Prostate gland (tissue), 2 donors: Measurements from ENCODE around the gene YIPF7. TPM values are rescaled to one million over a fixed set of nuclear protein-coding genes. Genes with fewer than 3 reads are reported as not detected.

Source experiments
- DNase-seq: peaks from one replicate; pipeline ENCODE4 v3.0.0-alpha.2; 2019; ENCODE audit warnings: low spot score
- H3K27ac ChIP-seq, 2 donors: fragments of 200-600 bp; sonication (generic); 2 replicates each; pipeline ENCODE4 v1.5.1; 2017 to 2019
- H3K27me3 ChIP-seq: fragments of 200-600 bp; sonication (generic); replicated peaks from 2 replicates; pipeline ENCODE4 v1.5.1; 2019; ENCODE audit not compliant: insufficient read depth
- H3K36me3 ChIP-seq, 2 donors: fragments of 200-600 bp; sonication (generic); 1 replicate in 1 of 2; 2 replicates in 1 of 2; pipeline versions ENCODE4 v1.5.1 to v1.8.1; 2017 to 2019
- H3K4me1 ChIP-seq: fragments of 200-600 bp; sonication (generic); replicated peaks from 2 replicates; pipeline ENCODE4 v1.5.1; 2019
- H3K4me3 ChIP-seq, 2 donors: fragments of 200-600 bp; sonication (generic); 2 replicates each; pipeline ENCODE4 v1.5.1; 2017 to 2019
- H3K9me3 ChIP-seq: fragments of 200-600 bp; sonication (generic); 2 replicates; pipeline ENCODE4 v1.5.1; 2017
- POLR2A ChIP-seq: fragments of 450-650 bp; IDR thresholded peaks from one replicate; pipeline ENCODE4 v1.6.1; 2016; ENCODE audit warnings: antibody characterized with exemption, mild to moderate bottlenecking
- POLR2AphosphoS5 ChIP-seq: sonication (generic); formaldehyde crosslinking; IDR thresholded peaks from one replicate; pipeline ENCODE4 v1.6.1; 2017; ENCODE audit warnings: antibody characterized with exemption
- WGBS: methylation state at CpG from one replicate; pipeline ENCODE4 v1.1.5; 2018; 5-methylcytosine and 5-hydroxymethylcytosine counted together
- intact Hi-C: fragments of 100-400 bp; cut with DNase I; formaldehyde crosslinking; loops from one replicate; pipeline ENCODE4 v1.14.2; 2022
- total RNA-seq, 2 donors: library from RNA; depleted of rRNA; stranded (reverse); fragments of >200 nt; gene quantifications; one replicate each; pipeline ENCODE4 v1.1.0, GENCODE V29; 2016
- TF ChIP-seq, protein P1 (sequence below), 4 experiments: fragments of 200-600 bp in 2 of 4; fragments of 450-650 bp in 2 of 4; sonication (generic) in 2 of 4; IDR thresholded peaks; 1 replicate in 3 of 4; 2 replicates in 1 of 4; pipeline ENCODE4 v1.5.1; 2016 to 2019; ENCODE audit warnings: antibody characterized with exemption in 4 of 4, mild to moderate bottlenecking in 2 of 4, moderate library complexity in 2 of 4

The YIPF7 gene
- total RNA-seq, 2 donors from 2014 or later, result not detected

DNA sequence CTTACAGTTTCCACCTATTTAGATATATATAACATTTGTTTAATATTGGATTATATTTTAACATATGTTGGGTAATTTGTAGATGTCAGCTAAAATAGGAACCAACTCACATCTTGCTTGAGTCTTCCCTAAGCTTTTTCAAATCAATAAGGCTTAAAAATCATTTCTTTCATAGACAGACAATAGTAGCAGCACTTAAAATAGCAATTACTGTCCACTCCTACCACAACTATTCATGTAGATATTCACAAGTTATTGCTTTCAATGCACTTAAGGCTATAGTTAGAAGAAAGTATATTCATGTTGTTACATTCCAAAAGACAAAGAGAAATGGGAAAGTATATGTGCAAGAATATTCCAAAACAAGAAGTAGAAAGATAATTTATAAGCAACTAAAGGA is 71.2 kb downstream of the YIPF7 start:
- Histone ChIP-seq H3K27me3 (no peaks in the 10 kb centered on the region), H3K36me3 (no peaks in the 10 kb centered on the region), H3K9me3 (no peaks in the 10 kb centered on the region), H3K4me1 (no peaks in the 10 kb centered on the region), H3K4me3 (no peak overlapping the region), H3K27ac (no peak overlapping the region)
- intact Hi-C loops, result no loop called here
- no peak for TF ChIP-seq POLR2A
- TF ChIP-seq, protein P1, sequence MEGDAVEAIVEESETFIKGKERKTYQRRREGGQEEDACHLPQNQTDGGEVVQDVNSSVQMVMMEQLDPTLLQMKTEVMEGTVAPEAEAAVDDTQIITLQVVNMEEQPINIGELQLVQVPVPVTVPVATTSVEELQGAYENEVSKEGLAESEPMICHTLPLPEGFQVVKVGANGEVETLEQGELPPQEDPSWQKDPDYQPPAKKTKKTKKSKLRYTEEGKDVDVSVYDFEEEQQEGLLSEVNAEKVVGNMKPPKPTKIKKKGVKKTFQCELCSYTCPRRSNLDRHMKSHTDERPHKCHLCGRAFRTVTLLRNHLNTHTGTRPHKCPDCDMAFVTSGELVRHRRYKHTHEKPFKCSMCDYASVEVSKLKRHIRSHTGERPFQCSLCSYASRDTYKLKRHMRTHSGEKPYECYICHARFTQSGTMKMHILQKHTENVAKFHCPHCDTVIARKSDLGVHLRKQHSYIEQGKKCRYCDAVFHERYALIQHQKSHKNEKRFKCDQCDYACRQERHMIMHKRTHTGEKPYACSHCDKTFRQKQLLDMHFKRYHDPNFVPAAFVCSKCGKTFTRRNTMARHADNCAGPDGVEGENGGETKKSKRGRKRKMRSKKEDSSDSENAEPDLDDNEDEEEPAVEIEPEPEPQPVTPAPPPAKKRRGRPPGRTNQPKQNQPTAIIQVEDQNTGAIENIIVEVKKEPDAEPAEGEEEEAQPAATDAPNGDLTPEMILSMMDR (IDR thresholded peaks at IDR 0.05), result no peak
- no peak for TF ChIP-seq POLR2AphosphoS5
- no peak for DNase-seq

DNA sequence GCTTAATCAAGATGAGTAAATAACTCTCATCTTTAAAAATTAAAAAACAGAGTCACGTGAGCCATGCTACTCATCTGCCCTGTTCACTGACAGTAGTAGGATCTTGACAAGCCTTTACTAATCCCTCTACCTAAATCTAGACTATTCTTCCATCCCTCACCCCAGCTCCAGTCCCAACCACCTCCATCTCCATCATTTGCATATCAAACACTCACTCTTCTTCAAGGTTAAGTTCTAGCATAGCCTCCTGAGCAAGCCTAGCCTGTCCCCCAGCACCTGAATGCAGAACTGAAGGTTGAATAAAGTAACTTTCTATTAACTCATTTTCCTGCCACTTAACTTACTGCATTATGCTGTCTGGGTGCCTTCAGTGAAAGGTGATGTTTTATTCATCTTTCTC is 72.5 kb downstream of the YIPF7 start:
- TF ChIP-seq, protein P1 (IDR thresholded peaks at IDR 0.05), result no peak
- TF ChIP-seq POLR2AphosphoS5, result no peak
- TF ChIP-seq POLR2A, result no peak
- no peak overlapping the region for H3K4me3 ChIP-seq
- no peaks in the 10 kb centered on the region for H3K4me1 ChIP-seq
- no peaks in the 10 kb centered on the region for H3K36me3 ChIP-seq
- no peak overlapping the region for H3K27ac ChIP-seq
- no peaks in the 10 kb centered on the region for H3K27me3 ChIP-seq
- DNase-seq, result no peak
- no peaks in the 10 kb centered on the region for H3K9me3 ChIP-seq
- intact Hi-C loops, result no loop called here
- WGBS, result 2% methylated on average over 1 of the region's 1 CpG

Other genes starting within 250 kb of the YIPF7 start
- gene KCTD8, start 202.8 kb downstream of the YIPF7 start, total RNA-seq, result 1 to 10 TPM in 1 of 2 donors, under 1 TPM in 1; 0.46 to 1.9 TPM
- gene GUF1, start 26.8 kb upstream of the YIPF7 start, total RNA-seq, result 10 to 100 TPM; 25.9 to 28.6 TPM
- gene GNPDA2, start 74.9 kb upstream of the YIPF7 start, total RNA-seq, result 10 to 100 TPM; 13.2 to 16.2 TPM